ENCODE measurements around the gene CCDC148. TPM values are rescaled to one million over a fixed set of nuclear protein-coding genes. Genes with fewer than 3 reads are reported as not detected.
"Not testable (repeated sequence)": the region's sequence is repeated elsewhere in the genome, so short reads cannot be mapped to it uniquely, and the experiment has no call there.

The CCDC148 gene
- total RNA-seq, 1 experiment from 2014 or later, result 2.1 TPM

DNA sequence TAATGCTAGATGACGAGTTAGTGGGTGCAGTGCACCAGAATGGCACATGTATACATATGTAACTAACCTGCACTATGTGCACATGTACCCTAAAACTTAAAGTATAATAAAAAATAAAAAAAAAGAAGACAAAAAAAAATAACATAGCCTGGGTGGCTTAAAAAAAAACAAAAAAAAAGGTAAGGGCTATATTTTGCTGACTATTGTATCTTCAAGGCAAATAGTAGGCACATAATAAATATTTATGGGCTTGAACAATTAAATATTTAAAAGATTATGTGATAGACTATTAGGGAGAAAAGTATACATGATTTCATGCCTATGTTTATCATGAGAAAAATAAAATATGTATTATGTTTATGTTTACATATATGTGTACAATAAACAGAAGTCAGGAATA lies 99.4 kb downstream of the CCDC148 start (continued):
- TF ChIP-seq ZNF396 (CRISPR knock-in tag; IDR thresholded peaks at IDR 0.05; ENCODE audit: borderline replicate concordance) (no peak), ZNF512 (CRISPR knock-in tag; IDR thresholded peaks at IDR 0.05; ENCODE audit: borderline replicate concordance) (no peak)

DNA sequence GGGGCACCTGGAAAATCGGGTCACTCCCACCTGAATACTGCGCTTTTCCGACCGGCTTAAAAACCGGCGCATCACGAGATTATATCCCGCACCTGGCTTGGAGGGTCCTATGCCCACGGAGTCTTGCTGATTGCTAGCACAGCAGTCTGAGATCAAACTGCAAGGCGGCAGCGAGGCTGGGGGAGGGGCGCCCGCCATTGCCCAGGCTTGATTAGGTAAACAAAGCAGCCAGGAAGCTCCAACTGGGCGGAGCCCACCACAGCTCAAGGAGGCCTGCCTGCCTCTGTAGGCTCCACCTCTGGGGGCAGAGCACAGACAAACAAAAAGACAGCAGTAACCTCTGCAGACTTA lies 105.1 kb downstream of the CCDC148 start:
- CTCF ChIA-PET; H3K9me3 Mint-ChIP-seq; POLR2A ChIA-PET; H3K27me3 Mint-ChIP-seq (ENCODE audit: low read depth); ATAC-seq: not testable (repeated sequence)
- peak; percentile 10 for DNase-seq (ENCODE audit: low spot score)
- Mint-ChIP-seq H3K27ac (peak overlapping the region; percentile 44), H3K4me3 (peak overlapping the region; percentile 67), H3K4me1 (peaks cover 12% of the 10 kb centered on the region), H3K36me3 (peaks cover 17% of the 10 kb centered on the region)

DNA sequence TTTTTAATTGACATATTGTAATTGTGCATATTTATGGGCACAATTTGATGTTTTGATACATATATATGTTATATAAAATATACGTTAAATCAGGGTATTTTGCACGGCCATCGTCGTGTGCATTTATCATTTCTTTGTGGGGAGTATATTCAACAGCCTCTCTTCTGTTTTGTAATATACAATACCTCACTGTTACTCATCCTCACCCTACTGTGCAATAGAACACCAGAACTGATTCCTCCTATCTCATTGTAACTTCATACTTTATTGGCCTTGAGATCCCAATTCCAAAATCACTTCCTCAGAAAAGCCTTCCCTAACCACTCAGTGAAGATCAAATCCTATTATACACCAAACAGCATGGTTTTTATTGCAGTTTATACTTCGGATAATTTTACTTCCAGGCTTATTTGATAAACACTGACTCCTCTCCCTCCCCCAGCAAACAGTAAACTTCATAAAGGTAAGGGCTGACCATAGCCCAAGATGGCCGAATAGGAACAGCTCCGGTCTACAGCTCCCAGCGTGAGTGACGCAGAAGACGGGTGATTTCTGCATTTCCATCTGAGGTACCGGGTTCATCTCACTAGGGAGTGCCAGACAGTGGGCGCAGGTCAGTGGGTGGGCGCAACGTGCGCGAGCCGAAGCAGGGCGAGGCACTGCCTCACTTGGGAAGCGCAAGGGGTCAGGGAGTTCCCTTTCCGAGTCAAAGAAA lies 105.6 kb downstream of the CCDC148 start:
- H3K9me3 Mint-ChIP-seq; POLR2A ChIA-PET; DNase-seq (ENCODE audit: low spot score); CTCF ChIA-PET; H3K27me3 Mint-ChIP-seq (ENCODE audit: low read depth): not testable (repeated sequence)
- Mint-ChIP-seq H3K4me1 (peaks cover 16% of the 10 kb centered on the region), H3K36me3 (peaks cover 17% of the 10 kb centered on the region), H3K4me3 (peak overlapping the region; percentile 67), H3K27ac (peak overlapping the region; percentile 44)
- 0 out of 2 replicates have a peak, but pooled peaks have one; percentile 28 for ATAC-seq

GRCh38 chr2:158346032-158346431 lies 110.5 kb downstream of the CCDC148 start:
- POLR2A ChIA-PET, result no interaction called here
- peak; percentile 69 for ATAC-seq
- DNase-seq (ENCODE audit: low spot score), result no peak
- Mint-ChIP-seq H3K36me3 (peaks cover 3% of the 10 kb centered on the region; the same call in 1 of the 2 replicates), H3K4me1 (peaks cover 28% of the 10 kb centered on the region), H3K27me3 (ENCODE audit: low read depth) (no peaks in the 10 kb centered on the region), H3K4me3 (no peak overlapping the region), H3K27ac (no peak overlapping the region), H3K9me3 (peaks cover 4% of the 10 kb centered on the region)
- CTCF ChIA-PET, result no interaction called here
- TF ChIP-seq ZNF396 (CRISPR knock-in tag; IDR thresholded peaks at IDR 0.05; ENCODE audit: borderline replicate concordance), result no peak
- TF ChIP-seq, protein P1, sequence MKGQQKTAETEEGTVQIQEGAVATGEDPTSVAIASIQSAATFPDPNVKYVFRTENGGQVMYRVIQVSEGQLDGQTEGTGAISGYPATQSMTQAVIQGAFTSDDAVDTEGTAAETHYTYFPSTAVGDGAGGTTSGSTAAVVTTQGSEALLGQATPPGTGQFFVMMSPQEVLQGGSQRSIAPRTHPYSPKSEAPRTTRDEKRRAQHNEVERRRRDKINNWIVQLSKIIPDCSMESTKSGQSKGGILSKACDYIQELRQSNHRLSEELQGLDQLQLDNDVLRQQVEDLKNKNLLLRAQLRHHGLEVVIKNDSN (CRISPR knock-in tag; IDR thresholded peaks at IDR 0.05), result no peak
- TF ChIP-seq, protein P2, sequence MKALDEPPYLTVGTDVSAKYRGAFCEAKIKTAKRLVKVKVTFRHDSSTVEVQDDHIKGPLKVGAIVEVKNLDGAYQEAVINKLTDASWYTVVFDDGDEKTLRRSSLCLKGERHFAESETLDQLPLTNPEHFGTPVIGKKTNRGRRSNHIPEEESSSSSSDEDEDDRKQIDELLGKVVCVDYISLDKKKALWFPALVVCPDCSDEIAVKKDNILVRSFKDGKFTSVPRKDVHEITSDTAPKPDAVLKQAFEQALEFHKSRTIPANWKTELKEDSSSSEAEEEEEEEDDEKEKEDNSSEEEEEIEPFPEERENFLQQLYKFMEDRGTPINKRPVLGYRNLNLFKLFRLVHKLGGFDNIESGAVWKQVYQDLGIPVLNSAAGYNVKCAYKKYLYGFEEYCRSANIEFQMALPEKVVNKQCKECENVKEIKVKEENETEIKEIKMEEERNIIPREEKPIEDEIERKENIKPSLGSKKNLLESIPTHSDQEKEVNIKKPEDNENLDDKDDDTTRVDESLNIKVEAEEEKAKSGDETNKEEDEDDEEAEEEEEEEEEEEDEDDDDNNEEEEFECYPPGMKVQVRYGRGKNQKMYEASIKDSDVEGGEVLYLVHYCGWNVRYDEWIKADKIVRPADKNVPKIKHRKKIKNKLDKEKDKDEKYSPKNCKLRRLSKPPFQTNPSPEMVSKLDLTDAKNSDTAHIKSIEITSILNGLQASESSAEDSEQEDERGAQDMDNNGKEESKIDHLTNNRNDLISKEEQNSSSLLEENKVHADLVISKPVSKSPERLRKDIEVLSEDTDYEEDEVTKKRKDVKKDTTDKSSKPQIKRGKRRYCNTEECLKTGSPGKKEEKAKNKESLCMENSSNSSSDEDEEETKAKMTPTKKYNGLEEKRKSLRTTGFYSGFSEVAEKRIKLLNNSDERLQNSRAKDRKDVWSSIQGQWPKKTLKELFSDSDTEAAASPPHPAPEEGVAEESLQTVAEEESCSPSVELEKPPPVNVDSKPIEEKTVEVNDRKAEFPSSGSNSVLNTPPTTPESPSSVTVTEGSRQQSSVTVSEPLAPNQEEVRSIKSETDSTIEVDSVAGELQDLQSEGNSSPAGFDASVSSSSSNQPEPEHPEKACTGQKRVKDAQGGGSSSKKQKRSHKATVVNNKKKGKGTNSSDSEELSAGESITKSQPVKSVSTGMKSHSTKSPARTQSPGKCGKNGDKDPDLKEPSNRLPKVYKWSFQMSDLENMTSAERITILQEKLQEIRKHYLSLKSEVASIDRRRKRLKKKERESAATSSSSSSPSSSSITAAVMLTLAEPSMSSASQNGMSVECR (CRISPR knock-in tag; IDR thresholded peaks at IDR 0.05; ENCODE audit: borderline replicate concordance), result no peak
- no peak for TF ChIP-seq SMAD4 (CRISPR knock-in tag; IDR thresholded peaks at IDR 0.05)
- no peak for TF ChIP-seq CREM (CRISPR knock-in tag; IDR thresholded peaks at IDR 0.05)
- no peak for TF ChIP-seq KAT7 (CRISPR knock-in tag; IDR thresholded peaks at IDR 0.05; ENCODE audit: borderline replicate concordance)
- TF ChIP-seq, protein P3, sequence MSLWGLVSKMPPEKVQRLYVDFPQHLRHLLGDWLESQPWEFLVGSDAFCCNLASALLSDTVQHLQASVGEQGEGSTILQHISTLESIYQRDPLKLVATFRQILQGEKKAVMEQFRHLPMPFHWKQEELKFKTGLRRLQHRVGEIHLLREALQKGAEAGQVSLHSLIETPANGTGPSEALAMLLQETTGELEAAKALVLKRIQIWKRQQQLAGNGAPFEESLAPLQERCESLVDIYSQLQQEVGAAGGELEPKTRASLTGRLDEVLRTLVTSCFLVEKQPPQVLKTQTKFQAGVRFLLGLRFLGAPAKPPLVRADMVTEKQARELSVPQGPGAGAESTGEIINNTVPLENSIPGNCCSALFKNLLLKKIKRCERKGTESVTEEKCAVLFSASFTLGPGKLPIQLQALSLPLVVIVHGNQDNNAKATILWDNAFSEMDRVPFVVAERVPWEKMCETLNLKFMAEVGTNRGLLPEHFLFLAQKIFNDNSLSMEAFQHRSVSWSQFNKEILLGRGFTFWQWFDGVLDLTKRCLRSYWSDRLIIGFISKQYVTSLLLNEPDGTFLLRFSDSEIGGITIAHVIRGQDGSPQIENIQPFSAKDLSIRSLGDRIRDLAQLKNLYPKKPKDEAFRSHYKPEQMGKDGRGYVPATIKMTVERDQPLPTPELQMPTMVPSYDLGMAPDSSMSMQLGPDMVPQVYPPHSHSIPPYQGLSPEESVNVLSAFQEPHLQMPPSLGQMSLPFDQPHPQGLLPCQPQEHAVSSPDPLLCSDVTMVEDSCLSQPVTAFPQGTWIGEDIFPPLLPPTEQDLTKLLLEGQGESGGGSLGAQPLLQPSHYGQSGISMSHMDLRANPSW (CRISPR knock-in tag; conservative IDR thresholded peaks at IDR 0.05; ENCODE audit: low read depth), result no peak
- TF ChIP-seq SP1 (CRISPR knock-in tag; conservative IDR thresholded peaks at IDR 0.05), result no peak
- no peak for TF ChIP-seq NFE2L1 (CRISPR knock-in tag; IDR thresholded peaks at IDR 0.05)
- no peak for TF ChIP-seq ZNF121 (CRISPR knock-in tag; IDR thresholded peaks at IDR 0.05)
- TF ChIP-seq, protein P4, sequence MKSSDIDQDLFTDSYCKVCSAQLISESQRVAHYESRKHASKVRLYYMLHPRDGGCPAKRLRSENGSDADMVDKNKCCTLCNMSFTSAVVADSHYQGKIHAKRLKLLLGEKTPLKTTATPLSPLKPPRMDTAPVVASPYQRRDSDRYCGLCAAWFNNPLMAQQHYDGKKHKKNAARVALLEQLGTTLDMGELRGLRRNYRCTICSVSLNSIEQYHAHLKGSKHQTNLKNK (CRISPR knock-in tag; IDR thresholded peaks at IDR 0.05), result no peak
- no peak for TF ChIP-seq ZNF219 (CRISPR knock-in tag; IDR thresholded peaks at IDR 0.05; ENCODE audit: borderline replicate concordance)
- no peak for TF ChIP-seq TEAD1 (CRISPR knock-in tag; IDR thresholded peaks at IDR 0.05)
